ENCODE results near the gene TSSK6. TPM values are rescaled to one million over a fixed set of nuclear protein-coding genes. Genes with fewer than 3 reads are reported as not detected.
A peak's percentile ranks its signal among the peaks of the same experiment; 100 is the strongest.

The TSSK6 gene
- total RNA-seq, 2 donors from 2014 or later = 2.1 to 2.6 TPM

- Histone ChIP-seq H3K9me3 (peaks cover 0 to 16% (median 0%) of the 10 kb centered on the region in 3 donors), H3K36me3 (replicated peaks in 1 of 2; ENCODE audit: insufficient read depth in 1 of 2, low read depth in 2 of 2) (no peaks in the 10 kb centered on the region), H3K27ac (no peak overlapping the region), H3K27me3 (no peaks in the 10 kb centered on the region), H3K4me1 (peaks cover 32% of the 10 kb centered on the region), H3K4me3 (no peak overlapping the region)
- ATAC-seq = no peak
- 94 to 95% methylated on average over 2 of the region's 2 CpGs for WGBS, 2 donors
- DNase-seq = no peak
- no peak for TF ChIP-seq CTCF (IDR thresholded peaks at IDR 0.05)
- no peak for TF ChIP-seq POLR2A (IDR thresholded peaks at IDR 0.05)
- intact Hi-C loops (cut with DNase I) = no loop called here
Observed at GRCh38 chr19:19468424-19469050, 46.8 kb downstream of the TSSK6 start.

- intact Hi-C loops (cut with DNase I) = no loop called here
- Histone ChIP-seq H3K4me3 (no peak overlapping the region), H3K27ac (peak overlapping the region in 2 of 4 donors; percentile 79 to 85), H3K9me3 (peaks cover 0 to 16% (median 0%) of the 10 kb centered on the region in 3 donors), H3K36me3 (replicated peaks in 1 of 2; ENCODE audit: insufficient read depth in 1 of 2, low read depth in 2 of 2) (no peaks in the 10 kb centered on the region), H3K4me1 (peaks cover 55% of the 10 kb centered on the region), H3K27me3 (no peaks in the 10 kb centered on the region)
- WGBS, 2 donors = 79 to 86% methylated on average over 6 of the region's 6 CpGs
- ATAC-seq (no peak), DNase-seq (no peak)
- TF ChIP-seq CTCF (IDR thresholded peaks at IDR 0.05) = no peak
- no peak for TF ChIP-seq POLR2A (IDR thresholded peaks at IDR 0.05)
Observed at GRCh38 chr19:19466201-19466600, 49.1 kb downstream of the TSSK6 start.

GRCh38 chr19:19465436-19466070 is 49.8 kb downstream of the TSSK6 start:
- DNase-seq (peak; percentile 51 to 80 (median 74)), ATAC-seq (peak; percentile 15)
- TF ChIP-seq POLR2A (IDR thresholded peaks at IDR 0.05) (no peak), CTCF (IDR thresholded peaks at IDR 0.05) (no peak)
- H3K9me3 ChIP-seq = peaks cover 0 to 16% (median 0%) of the 10 kb centered on the region in 3 donors
- WGBS, 2 donors = 42 to 46% methylated on average over 9 to 10 of the region's 12 CpGs
- peaks cover 56% of the 10 kb centered on the region for H3K4me1 ChIP-seq
- no peaks in the 10 kb centered on the region for H3K36me3 ChIP-seq (replicated peaks in 1 of 2; ENCODE audit: insufficient read depth in 1 of 2, low read depth in 2 of 2)
- peak overlapping the region; percentile 74 to 87 (median 82) for H3K27ac ChIP-seq
- H3K4me3 ChIP-seq = no peak overlapping the region
- no peaks in the 10 kb centered on the region for H3K27me3 ChIP-seq
- intact Hi-C loops (cut with DNase I) = no loop called here

DNA sequence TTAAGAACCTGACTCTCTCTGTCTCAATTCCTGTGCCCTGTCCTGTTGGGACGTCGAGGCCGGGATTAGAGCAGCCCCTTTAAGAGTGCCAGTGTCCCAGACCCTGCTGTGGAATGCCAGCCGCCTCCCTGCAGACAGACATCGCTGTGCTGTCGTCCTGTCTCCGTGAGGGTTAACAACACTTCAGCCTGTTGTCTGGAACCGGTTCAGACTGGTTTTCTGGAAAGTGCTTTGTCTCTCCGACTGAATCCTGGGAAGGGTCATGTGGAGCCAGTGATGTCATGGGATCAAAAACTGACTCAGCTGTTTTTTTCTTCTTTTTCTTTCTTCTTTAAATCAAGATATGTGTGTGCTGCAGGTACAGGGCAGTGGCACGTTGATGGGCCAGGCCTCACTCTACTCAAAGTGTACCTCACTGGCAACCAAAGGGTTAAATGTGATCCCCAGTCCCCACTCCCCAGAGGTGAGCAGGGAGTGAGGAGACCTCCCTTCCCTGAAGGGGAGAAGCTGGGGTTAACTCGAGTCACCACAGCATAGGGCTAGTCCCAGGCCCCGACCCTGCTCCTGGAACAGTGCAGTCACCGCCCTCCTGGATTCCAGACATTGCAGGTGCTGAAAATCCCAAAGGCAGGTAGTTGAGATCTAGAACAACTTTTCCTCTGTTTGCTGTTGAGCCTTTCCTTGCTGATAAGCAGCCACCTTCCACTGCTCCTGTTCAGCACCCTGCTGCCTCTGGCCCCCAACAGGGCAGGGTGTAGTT is 50.8 kb downstream of the TSSK6 start:
- DNase-seq (peak; percentile 65 to 79 (median 74)), ATAC-seq (peak; percentile 75)
- H3K4me3 ChIP-seq = no peak overlapping the region
- H3K27ac ChIP-seq = peak overlapping the region; percentile 74 to 87 (median 82)
- peaks cover 0 to 16% (median 0%) of the 10 kb centered on the region in 3 donors for H3K9me3 ChIP-seq
- H3K27me3 ChIP-seq = no peaks in the 10 kb centered on the region
- peaks cover 64% of the 10 kb centered on the region for H3K4me1 ChIP-seq
- WGBS, 2 donors = 24 to 29% methylated on average over 10 to 13 of the region's 13 CpGs
- intact Hi-C loops (cut with DNase I) = no loop called here
- TF ChIP-seq POLR2A (IDR thresholded peaks at IDR 0.05) = no peak
- TF ChIP-seq CTCF (IDR thresholded peaks at IDR 0.05) = no peak
- no peaks in the 10 kb centered on the region for H3K36me3 ChIP-seq (replicated peaks in 1 of 2; ENCODE audit: insufficient read depth in 1 of 2, low read depth in 2 of 2)

Other genes starting within 250 kb of the TSSK6 start
- not detected for gene TM6SF2, start 242.2 kb downstream of the TSSK6 start, total RNA-seq
- 10 to 100 TPM; 13.5 to 16.3 TPM for gene SUGP1, start 195.0 kb downstream of the TSSK6 start, total RNA-seq
- gene MAU2, start 194.7 kb downstream of the TSSK6 start, total RNA-seq = 10 to 100 TPM; 38.9 to 57.4 TPM
- gene GATAD2A, start 109.9 kb downstream of the TSSK6 start, total RNA-seq = 10 to 100 TPM; 30.0 to 35.8 TPM
- gene NDUFA13, start 677 bp upstream of the TSSK6 start, total RNA-seq = 10 to 100 TPM; 32.0 to 38.4 TPM
- gene YJEFN3, start 13.4 kb upstream of the TSSK6 start, total RNA-seq = 10 to 100 TPM in 1 of 2 donors, 1 to 10 TPM in 1; 2.6 to 11.2 TPM
- gene CILP2, start 22.7 kb upstream of the TSSK6 start, total RNA-seq = under 1 TPM in 1 of 2 donors, not detected in 1; 0.66 TPM
- 1 to 10 TPM; 1.6 to 8.2 TPM for gene PBX4, start 103.1 kb upstream of the TSSK6 start, total RNA-seq
- gene LPAR2, start 112.7 kb upstream of the TSSK6 start, total RNA-seq = 10 to 100 TPM; 14.3 to 20.8 TPM
- gene GMIP, start 128.1 kb upstream of the TSSK6 start, total RNA-seq = 10 to 100 TPM in 1 of 2 donors, 1 to 10 TPM in 1; 3.6 to 20.1 TPM
- gene ATP13A1, start 148.1 kb upstream of the TSSK6 start, total RNA-seq = 100 to 1,000 TPM in 1 of 2 donors, 10 to 100 TPM in 1; 38.7 to 570 TPM
- 1 to 10 TPM; 5.3 to 6.7 TPM for gene ZNF101, start 153.3 kb upstream of the TSSK6 start, total RNA-seq
- 1 to 10 TPM; 5.3 to 6.7 TPM for gene ZNF14, start 217.6 kb upstream of the TSSK6 start, total RNA-seq

All from body of pancreas (tissue), 4 donors.